HG03159 (cell line): Measurements from ENCODE around the gene DMAC1.

Source experiments
- ATAC-seq: cut with Tn5 transposase; IDR thresholded peaks from one replicate; pipeline ENCODE4 v1.9.1; 2021; ENCODE audit warnings: mild to moderate bottlenecking, moderate library complexity; ENCODE audit not compliant: unreplicated experiment

Gene DMAC1

GRCh38 chr9:7784472-7784871 is 15.1 kb downstream of the DMAC1 start:
- ATAC-seq = no peak

- ATAC-seq = no peak
Measured at GRCh38 chr9:7783635-7784063, 15.9 kb downstream of the DMAC1 start.

GRCh38 chr9:7782400-7783120 is 17.0 kb downstream of the DMAC1 start:
- no peak for ATAC-seq

- ATAC-seq = no peak
Measured at GRCh38 chr9:7780261-7780988, 19.2 kb downstream of the DMAC1 start.

- no peak for ATAC-seq
Measured at GRCh38 chr9:7778851-7779600, 20.6 kb downstream of the DMAC1 start.

- ATAC-seq = no peak
Measured at GRCh38 chr9:7777771-7778170, 21.8 kb downstream of the DMAC1 start.

GRCh38 chr9:7770111-7770510 is 29.5 kb downstream of the DMAC1 start:
- no peak for ATAC-seq

- no peak for ATAC-seq
Measured at GRCh38 chr9:7762600-7762999, 37.0 kb downstream of the DMAC1 start.

- no peak for ATAC-seq
Measured at GRCh38 chr9:7760014-7760415, 39.6 kb downstream of the DMAC1 start.

GRCh38 chr9:7756088-7756487 is 43.5 kb downstream of the DMAC1 start:
- peak; percentile 97 for ATAC-seq

- no peak for ATAC-seq
Measured at GRCh38 chr9:7752481-7752880, 47.1 kb downstream of the DMAC1 start.
